ENCODE measurements around the gene TEKT3.

Gene TEKT3

DNA sequence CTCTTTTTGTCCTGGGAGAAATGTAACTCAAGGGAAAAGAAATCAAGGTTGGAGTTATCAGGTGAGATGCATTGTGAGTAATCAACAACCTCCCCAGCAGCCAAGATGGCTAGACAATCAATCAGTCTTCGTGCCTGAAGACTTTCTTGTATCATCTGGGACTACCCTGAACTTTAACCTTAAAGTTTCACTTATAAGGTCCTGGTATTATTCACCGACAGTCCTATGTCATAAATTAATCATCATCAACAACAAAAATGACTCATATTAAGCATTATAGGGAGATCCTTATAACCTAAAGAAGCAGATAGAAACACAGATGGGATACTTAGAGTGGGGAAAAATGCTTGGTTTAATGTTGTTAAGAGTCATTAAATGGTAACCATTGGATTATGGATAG is 7.7 kb upstream of the TEKT3 start:
- no peak for DNase-seq

DNA sequence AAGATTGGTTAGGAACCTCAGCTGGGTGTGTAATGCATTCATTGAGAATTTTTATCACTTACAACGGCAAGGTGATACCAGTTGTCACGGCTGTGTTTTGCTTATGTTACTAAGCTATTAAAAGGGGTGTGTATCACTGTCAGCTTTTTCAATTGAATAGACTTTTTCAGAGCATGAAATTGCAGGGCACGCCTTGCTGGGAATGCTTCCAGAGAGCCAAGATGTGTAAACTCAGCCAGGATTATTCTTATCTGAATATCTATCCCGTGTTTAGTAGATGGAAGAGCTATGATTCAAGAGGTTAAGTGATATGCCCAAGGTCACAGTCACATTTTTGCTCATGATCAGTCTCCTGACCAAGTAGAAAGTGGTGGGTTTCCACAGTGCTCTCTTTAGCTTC is 6.6 kb upstream of the TEKT3 start:
- no peak for DNase-seq

DNA sequence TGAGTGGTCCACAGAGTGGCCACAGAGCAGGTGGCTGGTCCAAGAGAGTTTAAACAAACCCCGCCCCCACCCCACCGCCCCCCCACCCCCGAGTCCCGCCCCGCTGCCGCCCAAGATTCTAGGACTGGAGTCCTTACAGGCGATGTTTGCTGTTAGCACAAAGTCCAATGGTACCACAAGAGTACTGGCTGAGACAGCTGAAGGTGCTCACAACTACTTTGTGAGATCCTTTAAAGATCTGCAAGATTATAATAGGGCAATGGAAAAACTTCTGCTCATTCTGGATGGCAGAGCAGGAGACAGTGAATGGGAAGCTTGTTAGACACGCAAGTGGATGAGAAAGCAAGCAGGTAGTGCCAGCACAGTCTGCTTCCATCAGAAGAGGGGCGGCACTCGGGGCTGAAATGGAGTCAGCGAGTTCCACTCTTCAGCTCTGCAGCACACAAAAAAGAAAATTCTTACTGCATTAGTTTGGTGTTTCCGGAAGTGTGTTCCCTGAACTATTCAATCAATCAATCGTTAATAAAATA is 4.7 kb upstream of the TEKT3 start:
- no peak for DNase-seq

DNA sequence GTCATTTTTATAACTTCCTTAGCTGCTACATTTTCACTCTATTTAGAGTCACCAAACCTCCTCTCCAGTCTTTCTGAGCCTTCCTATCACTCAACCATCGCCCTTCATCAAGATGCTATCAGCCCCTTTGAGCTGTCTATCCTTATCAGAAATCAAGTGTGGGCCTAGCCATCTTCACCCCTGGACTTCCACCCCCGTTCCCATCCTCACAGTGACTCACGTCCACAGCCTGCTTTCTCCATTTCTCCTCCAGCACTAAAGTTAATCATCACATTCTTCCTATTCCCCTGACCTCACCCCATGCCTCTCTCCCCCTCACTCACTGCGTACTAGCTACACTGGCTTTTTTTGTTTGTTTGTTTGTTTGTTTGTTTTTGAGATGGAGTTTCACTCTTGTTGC is 2.4 kb upstream of the TEKT3 start:
- no peak for DNase-seq

DNA sequence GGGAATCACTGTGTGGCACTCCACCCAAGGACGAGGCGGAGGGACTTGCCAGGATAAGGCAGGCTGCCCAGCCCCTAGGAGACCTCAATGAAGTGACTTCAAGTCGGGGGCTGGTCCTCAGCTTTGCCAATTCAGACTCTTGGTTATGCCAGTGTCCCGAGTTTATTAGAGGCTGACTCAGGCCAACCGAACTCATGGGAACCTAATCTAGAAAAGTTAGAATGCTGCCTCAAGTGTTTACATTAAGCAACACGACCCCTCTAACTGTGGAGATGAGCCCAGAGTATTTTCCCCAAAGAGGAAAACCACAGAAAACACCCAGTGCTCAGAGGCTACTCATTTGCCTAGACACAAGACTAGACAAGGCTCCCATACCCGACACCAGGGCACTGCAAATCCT is 1.1 kb upstream of the TEKT3 start:
- no peak for DNase-seq

DNA sequence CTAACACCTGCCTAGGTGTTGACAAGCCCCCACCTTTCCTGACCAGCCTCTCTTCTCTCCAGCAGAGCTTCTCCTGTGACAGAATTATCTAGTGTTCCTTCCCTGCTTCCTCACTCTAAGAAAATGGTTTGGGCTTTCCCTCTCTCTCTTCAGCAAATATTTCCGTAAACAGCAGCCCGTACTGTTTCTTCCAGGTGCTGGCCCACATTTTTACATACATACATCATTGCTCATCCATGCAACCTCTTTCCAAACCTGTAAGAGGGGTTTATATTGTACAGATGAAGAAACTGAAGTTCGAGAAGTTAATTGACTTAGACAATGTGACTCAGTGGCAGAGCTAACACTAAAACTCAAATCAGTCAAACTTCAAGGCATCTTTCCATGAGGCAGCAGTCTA is 569 bp upstream of the TEKT3 start:
- DNase-seq = no peak

DNA sequence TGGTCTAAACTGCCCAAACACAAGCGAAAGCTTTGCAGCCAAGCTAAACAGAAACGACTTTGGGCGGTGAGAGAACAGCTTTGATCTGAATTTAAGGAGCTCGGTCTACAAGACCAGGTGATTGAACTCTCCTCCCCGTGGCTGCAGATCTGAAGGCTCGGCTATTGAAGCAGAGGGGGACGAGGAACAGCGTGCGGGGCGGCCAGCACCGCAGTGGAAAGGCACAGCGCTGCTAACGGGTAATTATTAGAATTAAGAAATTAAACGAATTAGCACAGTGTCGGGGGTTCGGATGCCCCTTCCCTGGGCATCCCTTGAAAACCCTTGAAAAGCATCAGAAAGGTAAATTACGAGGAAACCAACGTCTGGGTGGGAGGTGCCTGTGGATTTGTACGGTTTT is 431 bp downstream of the TEKT3 start:
- no peak for DNase-seq

DNA sequence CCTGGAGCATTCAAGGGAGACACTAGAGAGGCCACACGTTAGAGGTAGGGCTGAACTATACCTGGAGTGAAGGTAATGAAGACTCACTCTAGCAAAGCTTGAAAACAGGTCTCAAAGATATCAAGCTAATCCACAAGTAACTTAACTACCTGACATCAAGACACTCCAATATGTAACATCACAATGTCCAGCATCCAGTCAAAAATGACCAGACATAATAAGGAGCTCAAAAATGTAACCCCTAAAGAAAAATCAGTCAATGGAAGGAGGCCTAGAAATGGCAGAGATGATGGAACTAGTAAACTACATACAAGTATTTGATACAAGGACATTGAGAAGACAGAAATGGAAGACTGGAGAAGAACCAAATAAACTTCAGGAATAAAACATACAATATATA is 6.0 kb downstream of the TEKT3 start:
- no peak for DNase-seq

DNA sequence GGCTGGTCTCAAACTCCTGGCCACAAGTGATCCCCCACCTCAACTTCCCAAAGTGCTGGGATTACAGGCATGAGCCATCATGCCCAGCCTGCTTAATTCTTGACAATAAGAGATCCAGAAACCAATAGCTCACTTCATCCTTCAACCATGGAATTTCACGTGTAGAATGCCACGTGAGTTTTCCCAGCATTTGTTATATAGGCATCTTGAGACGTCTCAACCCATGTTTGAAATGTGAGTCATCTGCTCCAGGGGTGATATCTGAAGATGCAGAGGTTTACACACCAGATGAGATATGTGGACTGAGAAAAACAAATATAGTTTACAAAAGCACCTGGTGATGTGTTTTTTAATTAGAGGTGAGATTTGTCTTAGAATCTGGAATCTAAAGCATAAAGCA is 7.1 kb downstream of the TEKT3 start:
- no peak for DNase-seq

DNA sequence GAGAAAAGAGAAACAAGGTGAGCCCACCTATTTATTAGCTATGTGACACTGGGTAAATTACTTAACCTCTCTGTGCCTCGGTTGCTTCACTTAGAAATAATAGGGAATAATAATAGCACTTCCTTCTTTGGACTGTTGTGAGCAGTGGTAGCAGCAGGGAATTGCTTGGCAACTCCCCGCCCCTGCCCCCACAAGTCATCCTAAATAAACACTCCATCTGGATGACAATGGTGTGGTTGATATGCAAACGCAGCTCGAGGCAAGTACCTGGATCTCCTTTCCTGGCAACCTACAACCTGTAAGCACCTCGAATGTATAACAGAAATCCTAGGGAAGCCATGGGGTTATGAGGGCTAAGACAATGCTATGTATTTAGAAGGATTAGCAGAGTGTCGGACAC is 9.1 kb downstream of the TEKT3 start:
- no peak for DNase-seq

DNA sequence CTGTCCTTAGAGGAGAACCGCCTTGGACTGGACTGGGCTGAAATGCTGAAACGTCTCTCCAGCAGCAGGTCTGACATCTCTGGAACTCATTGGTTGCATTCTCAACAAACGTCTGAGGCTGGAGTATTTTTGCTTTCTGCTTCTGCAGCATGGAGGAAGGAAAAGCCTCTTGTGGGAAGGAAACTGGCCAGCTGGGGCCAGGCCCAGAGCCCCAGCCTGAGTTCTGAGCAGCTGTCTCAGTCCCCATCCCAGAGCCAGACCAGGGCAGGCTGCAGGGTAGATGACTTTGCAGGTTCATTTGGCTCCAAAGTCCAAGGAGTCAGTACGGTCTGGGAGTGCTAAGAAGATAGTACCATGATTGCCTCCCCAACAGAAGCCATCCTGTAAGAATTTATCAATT is 18.3 kb downstream of the TEKT3 start:
- no peak for DNase-seq

DNA sequence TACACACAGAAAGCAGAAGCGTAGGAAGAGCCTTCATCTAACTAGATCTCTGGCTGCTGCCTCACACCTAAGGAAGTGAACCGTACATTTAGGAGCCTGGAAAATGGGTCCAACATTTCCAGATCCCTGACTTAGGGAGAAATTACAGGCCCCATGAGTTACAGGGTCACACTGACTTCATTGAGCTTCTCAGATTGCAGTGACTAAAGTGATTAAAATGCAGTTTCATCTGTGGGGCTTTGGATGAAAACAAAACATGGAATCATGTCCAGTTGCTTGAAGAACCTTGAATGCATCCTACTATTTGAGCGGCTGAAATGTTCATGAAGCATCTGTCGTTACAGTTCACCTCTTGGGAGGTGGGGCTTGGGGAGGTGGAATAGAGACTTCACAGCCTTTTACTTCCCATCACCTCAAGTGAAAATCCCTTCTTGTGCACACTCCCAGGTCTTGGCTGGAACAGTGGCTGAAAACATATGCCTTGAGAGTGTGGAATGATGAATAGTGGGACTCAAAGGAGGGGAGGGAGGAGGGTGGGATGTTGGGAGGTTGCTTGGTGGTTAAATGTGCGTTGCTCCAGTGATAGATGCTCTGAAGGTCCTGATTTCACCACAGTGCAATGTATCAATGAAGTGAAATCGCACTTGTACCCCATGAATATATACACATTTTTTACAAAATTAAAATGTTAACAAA is 19.7 kb downstream of the TEKT3 start:
- DNase-seq = no peak

DNA sequence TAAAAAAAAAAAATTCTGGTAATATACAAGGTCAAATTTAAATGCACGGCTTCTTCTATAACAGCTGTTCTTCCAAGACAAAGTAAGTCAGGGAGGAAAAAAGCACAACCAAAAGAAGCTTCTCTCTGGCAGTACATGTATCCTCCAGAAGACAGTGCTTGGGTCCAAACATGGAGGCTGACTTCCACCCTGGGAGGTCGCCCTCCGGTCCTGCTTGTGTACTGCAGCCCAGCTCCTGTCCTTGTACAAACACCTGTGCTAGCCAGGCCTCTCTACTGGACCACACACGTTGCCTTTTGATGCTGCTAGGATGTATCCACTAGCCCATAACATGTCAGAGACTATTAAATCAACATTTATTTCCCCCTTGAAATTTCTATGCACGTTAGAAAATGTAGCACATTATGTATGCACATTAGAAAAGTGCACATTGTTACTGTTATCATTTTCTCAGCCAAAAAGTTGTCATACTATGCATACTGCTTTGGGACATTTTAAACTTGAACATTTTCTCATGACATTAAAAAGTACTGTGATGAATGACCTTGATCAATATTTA is 21.9 kb downstream of the TEKT3 start:
- DNase-seq = no peak

DNA sequence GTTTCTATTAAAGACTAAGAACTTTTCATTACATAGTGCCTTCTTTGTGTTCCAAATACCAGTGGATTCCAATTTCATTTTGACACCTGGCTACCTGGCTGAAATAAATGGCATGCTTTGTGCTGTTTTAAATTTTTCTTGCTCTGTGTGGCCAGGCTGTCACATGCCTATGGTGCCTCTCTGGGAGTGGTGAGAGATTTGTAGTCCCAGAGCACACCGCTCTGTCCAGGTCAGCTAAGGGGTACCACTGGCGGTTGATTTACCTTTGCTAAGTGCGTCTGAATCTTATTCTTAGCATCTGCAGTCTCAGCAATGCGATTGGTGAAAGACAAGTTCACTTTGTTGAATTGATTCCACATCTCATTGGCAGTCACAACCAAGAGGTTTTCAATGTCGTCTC is 29.4 kb downstream of the TEKT3 start:
- DNase-seq = no peak

DNA sequence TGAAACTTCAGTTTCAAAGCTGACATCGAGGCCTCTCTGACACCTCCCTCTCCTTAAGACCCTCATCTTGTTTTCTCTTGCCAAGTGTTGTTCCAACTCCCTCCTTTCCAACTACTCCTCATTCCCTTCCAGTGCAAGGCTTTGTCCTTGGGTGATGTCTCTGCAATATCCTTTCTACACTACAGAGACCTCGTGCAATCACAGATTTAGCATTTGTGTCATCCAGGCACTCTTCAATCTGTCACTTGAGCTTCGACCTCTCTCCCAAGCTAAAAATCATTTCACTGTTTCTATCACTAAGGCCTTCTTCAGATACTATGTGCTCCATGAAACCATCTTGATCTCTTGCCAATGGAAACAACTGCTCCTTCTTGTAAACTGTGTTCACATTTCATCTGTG is 31.6 kb downstream of the TEKT3 start:
- no peak for DNase-seq

DNA sequence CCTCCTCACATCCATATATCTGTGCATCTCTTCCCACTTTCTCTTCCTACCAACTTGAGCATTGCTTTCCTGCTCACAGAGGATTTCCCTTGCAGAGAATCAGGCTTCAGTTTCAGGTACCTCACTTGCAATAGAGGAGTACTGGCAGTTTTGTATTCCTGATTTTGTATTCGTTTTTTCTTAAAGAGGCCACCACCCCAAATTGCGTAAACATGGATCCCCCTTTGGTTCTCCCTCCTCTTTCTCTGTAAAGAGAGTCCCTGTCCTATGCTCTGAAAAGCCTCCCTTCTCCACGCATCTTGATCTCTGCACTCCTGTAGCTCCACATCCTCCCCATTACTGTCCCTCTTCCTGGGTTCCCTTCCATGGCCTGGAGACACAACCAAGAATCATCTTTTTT is 32.2 kb downstream of the TEKT3 start:
- DNase-seq = no peak

DNA sequence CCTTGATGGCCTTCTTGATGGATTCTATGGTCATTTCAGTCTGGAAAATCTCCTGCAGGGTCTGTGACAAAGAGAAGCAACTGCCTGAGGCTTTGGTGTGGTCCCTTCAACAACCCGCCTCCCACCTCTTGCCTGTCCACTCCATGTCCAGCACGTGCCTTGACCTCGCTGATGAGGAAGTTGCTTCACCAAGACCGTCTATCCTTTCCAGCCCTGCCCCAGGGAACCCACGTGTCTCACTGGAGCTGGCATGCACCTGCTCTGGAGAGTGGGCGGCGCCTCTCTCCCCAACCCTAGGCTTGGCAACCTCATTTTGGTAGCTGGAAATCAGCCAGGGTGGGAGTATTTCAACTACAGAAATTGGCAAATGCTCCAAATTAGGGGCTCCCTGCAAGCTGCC is 32.6 kb downstream of the TEKT3 start:
- no peak for DNase-seq

DNA sequence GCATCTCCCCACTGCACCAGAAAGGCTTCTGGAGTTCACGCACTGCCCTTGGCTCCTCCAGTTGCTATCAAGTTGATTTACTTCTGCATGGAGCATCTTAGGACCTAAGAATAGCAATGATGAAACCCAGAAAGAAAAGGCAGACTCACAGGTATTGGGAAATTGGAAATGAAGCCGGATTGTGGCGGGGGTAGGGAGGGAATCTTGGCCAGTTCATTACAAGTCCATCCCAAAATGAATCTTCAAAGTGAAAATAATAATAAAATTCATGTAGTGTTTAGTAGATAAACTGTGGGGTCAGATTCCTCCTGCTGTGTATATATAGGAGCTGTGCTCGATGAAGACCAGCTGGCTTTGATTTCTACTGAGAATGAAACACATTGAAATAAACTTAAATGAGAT is 33.7 kb downstream of the TEKT3 start:
- no peak for DNase-seq

DNA sequence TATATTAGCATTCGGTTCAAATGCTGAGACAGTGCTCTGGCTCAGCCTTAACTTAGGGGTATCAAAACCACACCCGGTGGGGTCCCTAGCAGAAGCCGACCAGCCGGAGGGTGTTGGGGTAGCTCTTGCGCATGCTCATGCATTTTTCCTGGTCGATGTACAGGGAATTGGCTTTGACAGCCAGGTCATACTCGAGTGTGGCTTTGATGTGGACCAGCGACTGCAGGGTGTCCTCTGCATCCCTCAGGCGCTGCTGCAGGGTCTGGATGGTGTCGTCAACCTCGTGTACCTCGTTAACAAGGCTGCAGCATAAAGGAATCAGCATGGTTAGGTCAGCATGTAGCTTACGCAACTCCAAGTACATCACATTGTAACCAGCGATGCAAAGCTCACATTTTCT is 37.5 kb downstream of the TEKT3 start:
- no peak for DNase-seq

DNA sequence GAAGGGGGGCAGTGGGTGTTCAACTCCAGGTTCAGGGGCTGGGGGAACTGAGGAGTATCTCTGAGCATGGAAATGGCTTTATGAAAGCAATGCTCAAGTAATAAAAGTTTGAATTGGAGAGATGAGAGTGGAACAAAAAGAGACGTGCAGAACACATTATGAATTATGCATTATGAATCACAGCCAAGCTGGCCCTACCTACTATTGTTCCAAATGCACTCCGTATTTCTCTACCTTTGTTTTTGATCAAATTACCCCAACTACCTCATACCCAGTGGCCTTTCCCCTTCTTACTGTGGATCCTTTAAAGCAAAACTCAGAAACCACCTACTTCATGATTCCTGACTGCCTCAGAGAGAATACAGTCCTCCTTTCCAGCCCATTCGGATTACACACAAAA is 38.1 kb downstream of the TEKT3 start:
- DNase-seq = no peak

DNA sequence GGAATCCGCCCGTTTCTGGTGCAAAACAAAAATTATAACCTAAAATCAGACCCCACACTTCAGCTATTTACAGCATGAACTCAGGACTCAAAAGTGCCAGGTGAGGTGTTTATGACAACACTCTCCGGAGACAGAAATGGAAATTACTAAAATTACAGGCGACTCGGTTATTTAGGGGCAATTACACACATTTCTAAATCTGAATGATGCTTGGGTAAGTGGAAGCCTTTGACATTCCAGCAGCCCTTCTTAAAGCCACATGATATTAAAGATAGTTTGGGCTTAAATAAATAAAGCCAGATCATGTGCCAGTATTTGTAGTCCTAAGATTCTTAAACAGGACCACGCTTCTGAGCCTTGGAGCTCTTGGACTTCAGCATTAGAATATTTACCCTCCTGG is 39.6 kb downstream of the TEKT3 start:
- DNase-seq = no peak

DNA sequence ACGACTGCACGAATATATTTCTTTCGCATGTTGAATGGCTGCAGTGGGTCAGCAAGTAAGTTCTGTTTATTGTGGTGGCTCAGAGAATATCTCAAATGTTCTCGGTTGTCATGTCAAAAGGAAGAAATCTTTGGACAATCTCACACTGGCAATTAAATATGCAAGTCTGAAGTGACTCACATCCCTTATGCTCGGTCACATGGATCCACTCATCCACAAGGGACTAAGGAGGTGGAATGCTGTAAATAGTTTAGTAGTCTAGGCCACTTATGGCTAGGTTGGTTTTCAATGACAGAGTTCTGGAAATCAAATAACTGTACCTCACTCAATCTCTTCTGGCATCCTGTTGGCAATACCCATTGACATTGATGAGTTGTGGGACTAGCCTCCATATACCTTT is 43.2 kb downstream of the TEKT3 start:
- no peak for DNase-seq

DNA sequence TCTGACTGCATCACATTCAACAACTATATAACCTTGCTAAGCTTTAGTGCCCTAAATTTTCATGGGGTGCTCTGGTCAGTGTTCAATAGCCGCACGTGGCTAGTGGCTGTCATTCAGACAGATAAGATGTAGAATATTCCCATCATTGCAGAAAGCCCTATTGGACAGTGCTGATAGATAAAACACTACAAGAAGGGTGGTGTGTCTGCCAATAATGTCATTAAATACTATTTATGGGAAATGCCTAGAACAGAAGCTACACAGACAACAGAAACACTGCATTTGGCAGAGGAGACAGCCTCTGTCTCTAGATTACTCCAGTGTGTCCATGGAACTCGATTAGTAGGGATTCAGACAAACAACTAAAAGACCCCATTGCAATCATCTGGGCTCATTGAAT is 47.8 kb downstream of the TEKT3 start:
- no peak for DNase-seq

DNA sequence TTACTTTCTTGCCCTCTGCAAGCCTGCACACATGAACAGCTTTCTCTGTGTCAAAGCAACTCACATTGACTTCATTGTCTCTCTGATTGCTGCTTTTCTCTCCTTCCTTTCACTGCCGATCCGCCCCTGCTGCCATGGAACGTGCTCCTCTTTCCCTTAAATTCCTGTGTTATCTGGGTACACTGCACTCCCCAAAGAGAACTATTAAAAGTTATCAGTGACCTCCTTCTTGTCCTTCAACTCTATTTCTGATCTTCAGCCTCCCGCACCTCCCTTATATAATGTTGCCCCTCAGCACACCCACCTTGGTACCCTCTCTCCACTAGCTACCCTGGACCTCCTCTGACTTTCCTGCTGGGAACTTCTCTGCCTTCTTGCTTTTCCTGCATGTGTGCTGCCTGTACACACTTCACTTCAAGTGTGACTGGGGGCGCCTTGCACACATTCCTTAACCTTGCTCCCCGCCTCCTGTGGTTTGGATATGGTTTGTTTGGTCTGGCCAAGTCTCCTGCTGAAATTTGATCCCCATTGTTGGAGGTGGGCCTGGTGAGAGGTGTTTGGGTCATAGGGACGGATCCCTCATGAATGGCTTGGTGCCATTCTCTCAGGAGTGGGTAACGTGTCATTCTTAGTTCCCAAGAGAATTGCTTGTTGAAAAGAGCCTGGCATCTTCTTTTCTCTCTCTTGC is 49.6 kb downstream of the TEKT3 start:
- DNase-seq = no peak

DNA sequence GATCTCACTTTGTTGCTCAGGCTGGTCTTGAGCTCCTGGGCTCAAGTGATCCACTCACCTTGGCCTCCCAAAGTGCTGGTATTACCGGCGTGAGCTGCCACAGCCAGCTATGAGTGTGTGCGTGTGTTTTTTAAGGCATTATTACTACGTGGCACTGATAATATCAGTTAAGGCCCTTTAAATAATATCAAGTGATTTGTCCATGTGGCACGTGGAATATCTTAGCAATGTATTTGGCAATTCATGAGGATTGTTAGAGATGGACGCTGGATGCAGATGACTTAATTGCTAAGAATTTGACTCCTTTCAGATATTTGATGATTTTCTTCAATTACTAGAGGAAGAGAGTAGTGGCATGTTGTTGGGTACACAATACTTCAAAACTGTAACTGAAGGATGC is 50.8 kb downstream of the TEKT3 start:
- DNase-seq = no peak
